Measurements from ENCODE around the gene TIMP3.

The TIMP3 gene

DNA sequence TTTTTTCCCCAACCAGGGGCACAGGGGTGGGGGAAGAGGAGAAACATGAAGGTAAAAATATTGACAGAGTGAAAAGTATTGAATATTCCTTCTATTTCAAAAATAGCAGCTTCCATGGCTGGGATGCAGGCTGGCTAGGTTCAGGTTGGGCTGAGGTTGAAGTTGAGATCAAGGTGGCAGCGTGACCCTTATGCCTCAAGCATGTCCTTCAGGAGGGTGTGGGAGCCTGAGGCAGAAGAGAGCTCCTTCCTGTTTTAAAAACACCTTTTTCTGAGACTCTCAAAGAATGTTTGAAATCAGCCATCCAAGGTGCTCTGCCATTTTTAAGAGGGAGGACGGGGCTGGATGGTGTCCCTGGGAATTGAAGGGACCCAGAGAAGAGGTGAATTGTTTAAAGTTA lies 29.5 kb downstream of the TIMP3 start:
- DNase-seq, result no peak

DNA sequence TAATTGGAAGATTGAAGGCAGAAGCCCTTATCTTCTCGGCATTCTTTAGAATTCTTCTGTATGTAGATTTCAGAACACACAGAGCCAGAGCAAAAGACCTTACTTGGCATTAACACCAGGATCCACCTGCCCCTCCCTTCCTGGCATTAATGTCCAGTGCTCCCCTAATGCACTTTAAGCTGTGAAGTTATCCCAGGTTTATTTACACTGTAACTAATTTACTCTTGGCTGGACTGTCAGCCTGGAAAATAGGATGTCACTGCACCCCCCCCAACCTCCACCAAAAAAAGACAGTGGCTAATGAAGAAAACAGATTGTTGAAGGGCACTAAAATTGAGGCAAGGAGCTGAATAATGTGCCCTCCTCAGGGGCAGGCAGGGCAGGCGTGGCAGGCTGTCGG lies 30.1 kb downstream of the TIMP3 start:
- DNase-seq, result no peak

DNA sequence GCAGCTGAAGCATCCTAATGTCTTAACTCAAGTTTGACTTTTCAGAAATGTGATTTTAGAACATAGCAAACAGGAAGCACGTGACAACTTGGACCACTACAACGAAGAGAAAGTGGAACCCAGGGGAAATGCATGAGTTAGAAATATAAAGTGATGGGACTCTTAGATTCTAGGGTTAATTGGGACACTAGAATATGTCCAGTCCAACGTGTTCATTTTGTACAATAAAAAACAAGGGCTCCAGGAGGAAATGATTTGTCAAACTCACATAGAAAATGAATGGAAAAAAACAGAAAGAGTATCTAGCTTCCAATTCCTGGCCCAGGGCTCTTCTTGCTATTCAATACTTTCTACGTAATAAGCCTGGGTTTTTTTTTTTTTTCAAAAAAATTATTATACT lies 30.7 kb downstream of the TIMP3 start:
- DNase-seq, result no peak

DNA sequence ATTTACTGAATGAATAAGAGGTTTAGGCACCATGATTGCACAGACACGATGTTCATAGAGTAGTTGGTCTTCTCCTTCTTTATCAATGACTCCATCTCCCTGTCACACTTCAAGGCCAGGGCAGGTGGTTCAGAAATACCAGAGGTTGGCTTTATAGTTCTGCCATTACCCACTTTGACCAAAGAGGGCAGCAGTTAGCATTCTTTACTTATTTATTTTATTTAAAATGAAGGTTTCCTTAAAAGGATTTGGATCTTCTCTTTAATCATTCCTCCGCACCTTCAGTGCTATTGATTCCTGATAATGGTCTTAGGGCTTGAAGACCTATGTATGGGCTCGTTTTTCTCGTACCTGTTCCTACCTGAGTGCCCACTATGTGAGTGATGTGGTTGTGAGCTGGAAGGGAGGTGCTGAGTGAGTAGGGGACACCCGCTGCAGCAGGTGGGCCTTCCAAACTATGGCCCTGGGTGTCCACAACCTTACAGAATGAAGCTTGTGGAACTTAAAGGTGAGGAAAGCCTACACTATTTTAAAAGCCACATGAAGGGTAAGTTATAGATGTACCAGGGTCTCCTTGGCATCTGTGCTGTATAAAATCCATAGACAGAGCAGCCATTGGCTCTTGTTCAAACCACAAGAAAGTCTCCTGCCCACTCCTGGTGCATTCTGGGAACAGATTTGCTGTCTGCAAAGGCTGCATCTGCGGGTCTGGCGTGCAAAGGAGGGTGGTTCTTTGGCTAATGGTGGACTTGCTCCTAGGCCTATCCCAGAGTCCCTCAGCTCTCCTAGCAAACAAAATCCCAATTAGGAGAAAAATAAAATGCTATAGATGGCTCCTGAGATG lies 35.0 kb downstream of the TIMP3 start:
- DNase-seq, result peak; percentile 37

DNA sequence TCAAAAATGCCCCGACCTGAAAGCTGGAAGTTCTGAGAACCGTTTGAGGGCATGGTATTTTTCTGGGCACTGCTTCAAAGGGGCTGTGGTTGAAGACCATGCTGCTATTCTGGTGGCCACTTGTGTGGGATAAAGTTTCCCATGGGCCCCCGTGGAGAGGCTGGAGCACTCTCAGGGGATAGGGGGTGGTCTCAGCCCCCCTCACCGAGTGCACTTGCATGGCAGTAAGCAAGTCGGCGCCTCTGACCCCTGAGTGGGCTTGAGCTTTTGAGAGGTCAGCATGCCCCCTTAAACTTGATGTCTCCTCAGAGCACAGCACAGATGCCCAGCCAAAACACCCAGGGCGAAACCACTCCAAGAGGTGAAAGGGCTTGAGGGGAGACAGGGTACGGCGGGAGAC lies 35.6 kb downstream of the TIMP3 start:
- no peak for DNase-seq

DNA sequence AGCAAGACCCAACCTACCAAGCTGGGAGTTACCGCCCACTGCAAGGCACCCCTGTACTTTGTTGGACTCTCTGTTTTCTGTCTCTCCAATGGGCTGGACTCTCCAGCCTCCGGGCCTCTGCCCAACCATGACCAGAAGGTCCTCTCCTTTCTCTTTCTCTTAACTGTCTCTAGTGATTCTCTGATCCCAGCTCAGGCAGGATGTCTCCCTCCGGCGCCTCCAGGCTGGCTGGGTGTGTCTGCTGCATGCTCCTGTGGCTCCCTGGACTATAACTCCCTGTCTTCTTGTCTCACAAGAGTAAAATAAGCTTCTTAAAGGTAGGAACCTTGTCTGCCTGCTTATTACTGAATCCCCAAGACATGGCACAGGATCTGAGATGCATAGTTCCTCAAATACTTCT lies 36.3 kb downstream of the TIMP3 start:
- no peak for DNase-seq

DNA sequence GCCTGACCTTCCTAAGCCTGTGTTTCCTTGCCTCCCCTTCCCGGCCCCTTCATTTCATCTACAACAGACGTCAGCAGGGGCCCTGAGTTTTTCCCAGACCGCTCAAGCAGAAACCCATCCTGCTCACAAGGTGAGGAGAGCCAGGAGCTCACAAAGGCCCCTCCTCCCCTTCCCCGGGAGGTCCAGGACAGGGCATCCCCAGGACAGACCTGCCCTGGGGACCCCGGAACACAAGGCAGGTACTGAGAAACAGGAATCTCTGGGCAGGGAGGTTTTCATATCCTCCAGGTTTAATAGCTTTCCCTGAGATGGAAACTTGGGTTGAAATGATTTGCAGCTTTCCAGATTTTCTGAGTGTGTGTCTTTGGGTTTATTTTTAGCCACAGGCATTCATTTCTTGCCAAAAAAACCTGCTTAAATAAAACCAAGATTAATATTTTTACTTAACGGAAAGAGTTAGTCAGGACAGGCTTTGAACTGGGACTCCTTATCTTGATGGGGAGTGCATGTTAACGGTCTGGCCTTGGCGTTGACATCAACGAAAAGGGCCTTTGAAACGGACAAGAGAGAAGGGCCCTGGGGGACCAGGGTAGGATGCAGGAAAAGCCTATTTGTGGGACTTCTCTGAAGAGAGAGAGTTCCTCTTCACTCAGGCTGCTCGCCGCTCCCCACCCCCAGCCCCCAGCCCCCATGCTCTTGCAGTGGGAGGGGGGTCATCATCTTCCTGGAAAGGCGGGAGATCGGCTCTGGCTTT lies 38.5 kb downstream of the TIMP3 start:
- no peak for DNase-seq

DNA sequence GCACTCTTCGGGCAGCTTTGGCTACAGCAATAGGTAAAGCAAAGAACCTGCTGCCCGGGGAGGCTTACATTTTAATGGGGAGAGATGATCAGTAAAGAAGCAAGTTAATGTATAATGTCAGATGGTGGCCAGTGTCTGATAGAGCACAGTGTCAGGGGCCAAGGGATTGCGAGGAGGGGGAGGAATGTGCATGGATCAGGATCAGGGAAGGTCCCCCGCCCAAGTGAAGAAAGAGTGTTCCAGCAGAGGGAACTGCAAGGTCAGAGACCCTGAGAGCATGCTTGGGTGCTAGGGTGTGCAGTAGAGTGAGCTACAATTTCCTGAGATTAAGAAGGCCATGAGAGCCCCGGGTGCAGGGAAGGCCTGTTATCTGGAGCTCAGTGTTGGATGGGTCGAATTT lies 39.7 kb downstream of the TIMP3 start:
- DNase-seq, result no peak

DNA sequence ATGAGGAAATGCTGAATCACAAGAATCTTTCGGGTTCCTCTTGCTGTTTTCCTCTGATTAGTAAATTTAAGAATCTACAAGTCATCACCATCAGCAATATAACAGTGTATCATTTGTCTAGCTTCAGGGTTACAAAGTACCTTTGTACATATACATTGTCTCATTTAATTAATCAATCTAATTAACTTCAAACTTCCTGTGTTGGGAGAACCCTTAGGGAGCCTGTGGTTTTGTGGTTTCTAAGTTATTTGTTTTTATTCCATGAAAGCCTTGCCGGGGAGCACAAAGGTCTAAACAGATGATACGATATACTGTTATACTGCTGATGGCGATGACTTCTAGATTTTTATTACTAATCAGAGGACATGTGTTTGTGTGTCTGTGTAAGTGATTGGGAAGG lies 41.0 kb downstream of the TIMP3 start:
- DNase-seq, result no peak

DNA sequence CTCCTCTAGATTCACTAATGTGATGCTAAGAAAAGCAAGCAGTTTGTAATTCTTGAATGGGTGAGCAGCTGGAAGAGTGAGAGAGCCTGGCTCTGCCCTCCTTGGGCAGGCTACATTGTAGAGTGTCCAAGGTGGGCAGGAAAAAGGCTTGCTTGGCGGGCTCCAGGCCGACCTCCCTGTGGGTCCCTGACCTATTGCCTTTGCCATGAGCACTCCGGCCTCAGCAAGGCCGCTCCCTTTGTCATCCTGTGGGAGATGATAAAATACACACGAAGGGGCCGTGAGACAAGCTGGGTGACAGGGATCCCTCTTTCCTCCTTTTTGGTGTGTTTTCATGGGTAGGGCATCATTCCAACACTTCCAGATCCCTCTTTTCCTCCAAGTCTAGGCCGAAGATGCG lies 41.8 kb downstream of the TIMP3 start:
- no peak for DNase-seq

DNA sequence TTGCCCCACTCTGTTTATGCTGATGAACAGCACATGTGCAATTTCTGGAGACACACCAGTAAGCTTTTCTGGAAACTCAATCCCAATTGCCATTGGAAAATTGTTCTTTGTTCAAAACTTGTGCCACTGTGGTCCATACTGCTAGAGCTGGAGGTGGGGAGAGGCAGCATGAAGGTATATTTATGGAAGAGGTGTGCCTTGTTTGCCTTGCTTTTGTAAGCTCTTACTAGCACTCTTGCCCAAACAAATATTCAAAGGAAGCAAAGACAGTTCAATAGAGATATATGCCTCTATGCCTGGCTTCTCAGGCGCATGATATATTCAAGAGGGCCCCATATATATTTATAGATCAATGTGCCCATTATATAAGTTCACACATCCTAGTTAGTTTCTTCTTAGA lies 42.7 kb downstream of the TIMP3 start:
- no peak for DNase-seq

DNA sequence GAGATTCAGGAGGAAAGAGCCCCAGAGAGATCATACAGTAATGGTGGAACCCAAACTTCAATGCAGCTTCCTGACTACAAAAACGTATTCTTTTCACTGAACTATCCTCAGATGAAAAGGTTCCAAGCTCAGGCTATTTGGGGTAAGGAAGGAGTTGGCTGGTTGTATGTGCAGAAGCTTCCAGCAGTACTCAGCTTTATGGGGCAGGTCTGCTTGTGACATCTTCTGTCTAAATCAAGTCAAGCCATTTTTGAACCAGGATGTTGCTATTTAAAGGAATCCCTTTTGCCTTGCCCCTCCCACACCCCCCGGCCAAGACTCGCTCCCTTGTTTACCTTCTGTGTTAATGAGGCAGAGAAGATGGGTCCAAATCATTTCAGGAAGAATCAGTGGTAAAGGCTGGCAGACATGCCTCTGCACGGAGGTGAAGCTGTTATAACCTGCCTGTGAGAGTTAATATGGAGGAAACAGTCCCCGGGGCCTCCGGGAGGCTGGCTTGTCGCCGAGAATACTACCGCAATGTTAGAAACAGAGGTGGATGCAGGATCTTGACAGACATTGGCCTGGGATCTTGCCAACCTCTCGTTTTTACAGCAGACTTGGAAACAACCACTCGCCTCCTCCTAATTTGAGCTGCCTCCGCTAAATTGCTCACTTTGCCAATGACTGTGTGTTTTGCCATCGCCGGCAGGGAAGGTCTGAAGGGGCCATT lies 45.4 kb downstream of the TIMP3 start:
- DNase-seq, result no peak

DNA sequence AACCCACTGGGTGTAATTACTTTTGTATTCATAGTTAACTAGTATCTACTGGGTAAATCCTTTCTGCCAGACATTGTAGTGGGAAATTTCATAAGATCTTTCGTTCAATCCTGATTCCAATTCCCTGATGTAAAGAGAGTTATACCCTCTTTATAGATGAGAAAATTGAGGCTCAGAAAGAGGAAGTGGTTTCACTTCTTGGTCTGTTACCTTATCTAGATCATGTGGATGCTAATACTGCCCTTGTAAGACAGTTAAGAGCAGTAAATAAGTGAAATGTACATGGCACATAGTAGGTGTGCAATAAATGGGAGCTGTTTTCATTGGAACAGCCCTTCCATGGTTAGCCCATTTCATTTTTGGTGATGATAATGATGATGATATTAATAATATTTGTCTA lies 46.7 kb downstream of the TIMP3 start:
- DNase-seq, result no peak

DNA sequence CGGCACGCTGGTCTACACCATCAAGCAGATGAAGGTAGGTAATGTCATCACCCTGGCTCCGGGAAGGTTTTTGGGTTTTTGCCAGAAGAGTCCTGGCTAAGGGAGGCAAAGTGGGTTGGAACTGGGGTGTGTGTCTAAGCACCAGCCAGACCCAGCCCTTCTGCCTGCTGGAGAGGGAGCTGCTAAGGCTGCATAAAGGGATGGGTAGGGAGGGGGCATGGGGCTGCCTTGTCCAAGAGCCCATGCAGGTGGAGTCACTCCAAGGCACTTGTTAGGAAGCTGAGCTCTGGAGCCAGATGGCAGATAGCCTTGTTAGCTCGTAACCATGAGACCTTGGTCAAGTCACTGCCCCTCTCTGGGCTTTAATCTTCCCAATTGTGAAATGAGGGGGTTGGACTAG lies 48.0 kb downstream of the TIMP3 start:
- no peak for DNase-seq

DNA sequence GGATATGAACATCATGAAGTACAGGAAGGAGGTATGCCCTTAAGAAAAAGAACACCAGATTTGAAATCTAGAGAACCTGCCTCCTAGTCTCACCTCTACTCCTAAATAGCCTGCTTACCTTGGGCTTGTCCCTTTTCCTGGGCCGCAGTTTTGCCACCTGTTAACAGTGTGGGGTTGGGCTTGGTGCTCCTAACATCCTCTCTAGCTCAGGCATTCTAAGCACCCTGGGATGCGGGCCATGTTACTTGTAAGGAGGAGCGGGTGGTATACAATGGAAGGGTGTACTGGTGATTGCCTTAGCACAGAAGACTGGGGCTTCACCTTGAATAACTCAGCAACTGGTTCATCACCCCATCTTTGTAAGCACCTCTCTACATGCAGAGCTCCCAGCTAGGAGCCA lies 48.7 kb downstream of the TIMP3 start:
- DNase-seq, result no peak

DNA sequence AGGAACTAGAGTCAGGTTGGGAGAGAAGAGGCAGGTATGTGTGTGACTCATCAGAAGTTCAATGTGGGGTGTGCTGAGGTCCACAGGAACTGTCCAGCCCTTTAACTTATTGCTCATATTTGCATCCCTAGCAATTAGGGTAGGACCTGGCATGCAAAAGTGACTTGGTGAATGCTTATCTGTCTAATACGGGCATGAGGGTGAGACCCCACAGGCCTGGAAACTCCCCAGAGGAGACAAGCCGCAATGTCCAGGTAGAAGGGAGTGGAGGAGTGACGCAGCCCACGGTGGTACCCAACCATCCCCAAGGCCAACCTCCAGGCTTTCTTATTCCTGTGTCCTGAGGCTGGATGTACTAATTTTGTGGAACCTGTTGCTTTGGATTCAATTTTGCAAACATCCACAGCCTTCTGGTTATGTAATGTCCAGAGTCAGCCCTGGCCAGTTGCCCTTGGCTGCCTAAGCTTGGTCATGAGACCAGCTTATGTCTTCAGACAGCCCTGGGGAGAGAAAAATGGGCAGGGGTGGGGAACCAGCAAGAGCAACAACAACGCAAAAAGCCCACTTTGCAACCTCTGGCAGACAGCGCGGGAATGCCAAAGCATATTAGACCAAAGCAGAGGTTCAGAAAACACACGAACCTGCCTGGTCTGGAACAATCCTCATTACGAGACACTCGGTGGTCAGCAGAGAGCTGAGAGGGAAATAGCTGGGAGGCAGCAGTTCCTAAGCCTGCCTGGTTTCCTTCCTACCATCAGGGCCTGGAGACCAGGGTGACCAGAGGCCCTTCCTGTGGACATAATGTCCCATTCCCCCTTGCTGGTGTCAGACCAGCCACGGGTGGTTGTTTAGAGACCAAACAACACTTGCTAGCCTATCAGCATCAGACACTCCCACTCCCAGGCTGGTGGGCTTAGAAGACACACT lies 49.3 kb downstream of the TIMP3 start:
- DNase-seq, result no peak

DNA sequence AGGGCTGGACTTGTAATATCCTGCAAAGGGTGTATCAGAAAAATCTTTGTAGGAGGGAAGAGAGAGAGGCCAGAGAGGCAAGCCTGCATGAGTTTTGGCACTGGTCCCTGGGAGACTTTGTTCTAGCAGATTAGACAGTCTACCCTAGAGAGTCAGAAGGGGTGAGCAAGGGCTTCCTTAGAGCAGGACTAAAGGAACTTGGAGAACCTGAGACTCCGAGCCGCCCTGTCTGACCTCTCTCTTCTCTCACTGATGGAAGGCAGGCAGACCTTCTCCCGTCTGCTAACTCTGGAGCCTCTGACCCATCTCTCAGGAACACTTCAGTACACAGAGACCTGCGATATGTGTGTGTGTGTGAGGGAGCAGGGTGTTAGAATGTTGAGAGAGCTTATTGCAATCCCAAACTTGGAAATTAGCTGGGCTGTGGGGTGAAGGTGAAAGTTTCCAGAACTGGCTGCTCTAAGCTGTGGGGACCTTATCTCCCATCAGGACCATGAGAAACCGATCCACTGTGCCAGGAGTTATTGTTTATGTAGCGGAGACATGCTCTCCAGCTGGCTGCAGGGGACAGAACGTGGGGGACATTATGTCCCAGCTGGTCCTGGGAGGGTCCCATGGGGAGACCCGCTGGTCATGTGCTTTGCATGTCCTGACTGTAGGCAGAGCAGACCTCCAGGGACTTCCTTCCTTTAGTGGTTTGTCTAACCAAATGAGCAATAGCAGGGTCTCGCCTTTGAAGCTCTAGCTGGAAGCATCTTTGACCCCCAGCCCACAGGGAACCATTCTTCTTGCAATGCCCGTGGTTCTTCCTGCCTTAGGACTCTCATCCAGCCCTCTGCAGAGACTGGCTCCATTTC lies 51.1 kb downstream of the TIMP3 start:
- DNase-seq, result no peak

DNA sequence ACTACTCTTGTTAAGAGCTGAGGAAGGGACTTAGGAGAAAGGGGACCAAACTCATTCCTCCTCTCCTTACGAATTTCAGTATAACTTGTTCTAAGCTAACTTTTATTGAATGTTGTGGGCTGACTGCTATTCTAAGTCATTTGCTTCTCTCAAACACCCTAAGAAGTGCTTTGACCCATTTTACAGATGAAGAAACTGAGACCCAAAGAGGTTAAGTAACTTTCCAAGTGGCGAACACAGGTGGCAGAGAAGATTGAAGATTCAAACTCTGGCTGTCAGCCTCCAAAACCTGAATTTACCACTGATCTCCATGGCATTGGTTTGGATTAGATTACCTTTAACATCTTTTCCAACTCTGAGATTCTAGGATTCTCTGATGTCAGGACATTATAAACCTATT lies 52.2 kb downstream of the TIMP3 start:
- no peak for DNase-seq

DNA sequence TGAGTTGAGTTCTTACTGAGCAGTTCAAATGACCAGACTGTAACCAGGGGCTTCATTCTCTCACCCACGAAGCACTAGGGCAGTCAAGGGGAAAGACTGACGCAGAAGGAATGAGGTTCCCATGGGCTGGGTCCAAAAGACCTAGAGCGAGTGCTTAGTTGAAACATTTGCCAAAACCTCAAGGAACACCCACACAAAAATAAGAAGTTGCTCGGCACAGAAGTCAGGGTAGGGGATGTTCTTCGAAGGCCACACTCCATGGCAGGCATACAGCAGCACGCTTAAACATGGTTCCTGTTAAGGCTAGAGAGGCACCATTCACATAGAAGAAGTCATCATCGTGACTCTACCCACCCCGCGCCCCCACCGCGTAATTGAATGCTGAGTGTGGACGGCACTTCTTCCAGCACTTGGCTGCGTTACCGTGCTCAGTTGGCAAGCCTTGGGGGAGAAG lies 52.9 kb downstream of the TIMP3 start:
- no peak for DNase-seq

DNA sequence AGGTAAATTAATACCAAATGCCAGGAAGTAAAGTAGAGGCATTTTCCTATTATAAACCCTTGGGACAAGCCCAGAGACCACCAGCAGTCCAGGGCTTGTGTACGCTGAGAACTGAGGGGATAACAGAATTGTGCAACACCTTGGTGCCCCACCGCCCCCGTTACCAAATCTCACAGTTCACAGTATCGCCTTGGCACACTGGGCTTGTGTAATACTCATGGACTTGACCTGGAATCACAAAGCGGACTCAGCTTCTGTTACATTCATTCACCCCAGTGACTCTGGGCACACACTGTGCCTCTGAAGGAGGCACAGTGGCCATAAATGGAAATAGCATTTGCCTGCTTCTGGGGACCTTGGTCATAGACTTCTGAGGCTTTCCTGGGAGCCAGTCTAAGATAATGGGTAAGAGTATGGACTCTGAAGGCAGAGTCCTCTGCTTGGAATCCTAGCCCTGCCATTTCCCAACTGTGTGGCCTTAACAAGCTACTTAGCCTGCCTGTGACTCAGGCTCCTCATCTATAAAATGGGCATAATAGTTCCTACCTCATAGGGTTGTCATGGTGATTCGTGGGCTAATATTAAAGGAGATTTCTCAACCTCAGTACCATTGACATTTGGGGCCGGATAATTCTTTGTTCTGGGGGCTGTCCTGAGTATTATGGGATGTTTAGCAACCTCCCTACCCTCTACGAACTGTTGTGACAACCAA lies 53.7 kb downstream of the TIMP3 start:
- DNase-seq, result no peak

DNA sequence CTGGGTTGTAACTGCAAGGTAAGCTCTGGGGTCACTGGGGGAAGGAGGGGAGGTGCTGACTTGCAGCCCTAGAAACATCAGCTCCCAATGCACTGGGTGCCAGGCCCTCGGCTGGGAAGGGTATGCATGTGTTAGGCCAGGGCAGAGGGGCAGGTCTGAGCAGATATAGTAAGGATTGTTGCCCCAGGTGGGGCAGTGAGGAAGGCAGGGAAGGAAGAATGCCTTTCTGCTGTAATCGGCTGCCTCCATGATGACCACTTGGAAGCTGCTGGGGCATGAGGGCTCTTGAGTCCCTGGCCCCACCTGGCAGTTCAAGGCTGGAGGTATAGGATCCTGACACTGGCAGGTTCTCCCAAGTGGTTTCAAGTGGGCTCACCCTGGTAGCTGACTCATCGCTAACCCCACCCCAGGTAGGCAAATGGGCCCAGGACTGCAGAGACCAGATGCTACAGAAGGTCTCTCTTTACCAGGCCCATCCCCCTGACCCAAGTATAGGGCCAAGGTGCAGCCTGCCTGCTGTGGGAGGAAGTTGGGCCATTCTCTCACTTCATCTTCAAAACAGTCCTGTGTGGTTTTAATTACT lies 56.7 kb downstream of the TIMP3 start:
- DNase-seq, result no peak
